ENCODE data around the gene TSPAN9.

The TSPAN9 gene

GRCh38 chr12:3145033-3145432 lies 67.9 kb downstream of the TSPAN9 start:
- no peak for DNase-seq

GRCh38 chr12:3145546-3146310 lies 68.5 kb downstream of the TSPAN9 start:
- no peak for DNase-seq

GRCh38 chr12:3147260-3147659 lies 70.1 kb downstream of the TSPAN9 start:
- no peak for DNase-seq

GRCh38 chr12:3148366-3149000 lies 71.3 kb downstream of the TSPAN9 start:
- no peak for DNase-seq

- no peak for DNase-seq
Observed at GRCh38 chr12:3149515-3150307, 72.5 kb downstream of the TSPAN9 start.

GRCh38 chr12:3150308-3150670 lies 73.1 kb downstream of the TSPAN9 start:
- no peak for DNase-seq

- DNase-seq = no peak
Observed at GRCh38 chr12:3150931-3151835, 74.0 kb downstream of the TSPAN9 start.

- DNase-seq = no peak
Observed at GRCh38 chr12:3152011-3152511, 74.9 kb downstream of the TSPAN9 start.

GRCh38 chr12:3152892-3153291 lies 75.7 kb downstream of the TSPAN9 start:
- DNase-seq = no peak

GRCh38 chr12:3154006-3154405 lies 76.8 kb downstream of the TSPAN9 start:
- DNase-seq = no peak

- no peak for DNase-seq
Observed at GRCh38 chr12:3155702-3156370, 78.7 kb downstream of the TSPAN9 start.

GRCh38 chr12:3157581-3158323 lies 80.6 kb downstream of the TSPAN9 start:
- DNase-seq = no peak

- DNase-seq = no peak
Observed at GRCh38 chr12:3158851-3159465, 81.8 kb downstream of the TSPAN9 start.

GRCh38 chr12:3160081-3160480 lies 82.9 kb downstream of the TSPAN9 start:
- DNase-seq = no peak

GRCh38 chr12:3161861-3162260 lies 84.7 kb downstream of the TSPAN9 start:
- no peak for DNase-seq

GRCh38 chr12:3164454-3165077 lies 87.4 kb downstream of the TSPAN9 start:
- no peak for DNase-seq

- no peak for DNase-seq
Observed at GRCh38 chr12:3165078-3165980, 88.2 kb downstream of the TSPAN9 start.

GRCh38 chr12:3167636-3168035 lies 90.5 kb downstream of the TSPAN9 start:
- no peak for DNase-seq
